H1 (cell line): ENCODE results near the gene TUBB4B. TPM values are rescaled to one million over a fixed set of nuclear protein-coding genes. Genes with fewer than 3 reads are reported as not detected.

ENCODE experiments used
- CTCF ChIA-PET: fragments of 300-600 bp; sonication (Branson Sonifier 250); formaldehyde crosslinking; loops from one replicate; lab custom pipeline; 2021; ENCODE audit not compliant: partially characterized antibody; lab: Charles Lee
- POLR2A ChIA-PET: fragments of 300-600 bp; sonication (Branson Sonifier 250); formaldehyde crosslinking; loops from one replicate; lab custom pipeline; 2021; ENCODE audit warnings: inconsistent platforms; ENCODE audit not compliant: partially characterized antibody; lab: Charles Lee
- DNase-seq, 2 experiments: peaks; one replicate each; pipeline versions ENCODE4 v3.0.0 to v3.0.0-alpha.2; 2010 to 2022; ENCODE audit warnings: low spot score in 2 of 2, low read depth in 1 of 2, mixed read lengths in 1 of 2
- FAIRE-seq: peaks from 2 replicates; lab custom pipeline; 2011; peaks lifted over from hg19 to GRCh38; lab: Jason Lieb, UNC
- H2AFZ ChIP-seq: 2 replicates; pipeline ENCODE4 v1.8.1; 2012; ENCODE audit warnings: low read length, inconsistent platforms
- H2AK5ac ChIP-seq: 2 replicates; pipeline ENCODE4 v1.6.1; 2013; ENCODE audit warnings: low read depth, low read length
- H2BK120ac ChIP-seq: replicated peaks from 2 replicates; pipeline ENCODE3; 2013; ENCODE audit warnings: low read depth, low read length, inconsistent platforms
- H2BK12ac ChIP-seq: 2 replicates; pipeline ENCODE4 v1.6.1; 2013; ENCODE audit warnings: low read depth, low read length
- H2BK15ac ChIP-seq: 2 replicates; pipeline ENCODE4 v1.6.1; 2013; ENCODE audit warnings: low read length
- H2BK20ac ChIP-seq: 2 replicates; pipeline ENCODE4 v1.6.1; 2013; ENCODE audit warnings: low read length
- H2BK5ac ChIP-seq: 2 replicates; pipeline ENCODE4 v1.6.1; 2013; ENCODE audit warnings: low read depth, low read length
- H3K14ac ChIP-seq: 2 replicates; pipeline ENCODE4 v1.6.1; 2013; ENCODE audit warnings: inconsistent platforms; ENCODE audit not compliant: insufficient read length
- H3K18ac ChIP-seq: 2 replicates; pipeline ENCODE4 v1.6.1; 2013; ENCODE audit warnings: low read length; ENCODE audit errors: extremely low read depth
- H3K23ac ChIP-seq: 2 replicates; pipeline ENCODE4 v1.6.1; 2013; ENCODE audit warnings: inconsistent platforms; ENCODE audit not compliant: insufficient read length
- H3K23me2 ChIP-seq: 2 replicates; pipeline ENCODE4 v1.6.1; 2013; ENCODE audit warnings: low read depth, low read length
- H3K27ac ChIP-seq: 2 replicates; pipeline ENCODE4 v1.6.1; 2011; ENCODE audit warnings: low read depth, low read length, inconsistent platforms
- H3K27me3 ChIP-seq, 4 experiments: replicated peaks in 1 of 4; 1 replicate in 1 of 4; 2 replicates in 3 of 4; pipeline versions ENCODE4 v1.6.1 to v1.8.1; 2011 to 2013; ENCODE audit warnings: low read length in 3 of 4, mild to moderate bottlenecking in 3 of 4, inconsistent platforms in 2 of 4, mixed read lengths in 2 of 4, moderate library complexity in 1 of 4; ENCODE audit not compliant: control insufficient read depth in 3 of 4, insufficient read depth in 3 of 4; ENCODE audit errors: extremely low read depth in 1 of 4
- H3K36me3 ChIP-seq, 4 experiments: 2 replicates each; pipeline versions ENCODE4 v1.6.1 to v1.8.1; 2011 to 2013; ENCODE audit warnings: mild to moderate bottlenecking in 4 of 4, low read length in 3 of 4, moderate library complexity in 2 of 4, control low read depth in 1 of 4, inconsistent platforms in 1 of 4; ENCODE audit not compliant: insufficient read depth in 4 of 4, control insufficient read depth in 2 of 4
- H3K4ac ChIP-seq: replicated peaks from 2 replicates; pipeline ENCODE3; 2013; ENCODE audit warnings: low read length, low read depth, mixed read lengths, inconsistent platforms; ENCODE audit not compliant: insufficient read length
- H3K4me1 ChIP-seq, 4 experiments: replicated peaks in 1 of 4; 1 replicate in 1 of 4; 2 replicates in 3 of 4; pipeline versions ENCODE4 v1.6.1 to v1.8.1; 2011 to 2013; ENCODE audit warnings: low read length in 3 of 4, inconsistent platforms in 2 of 4, mixed read lengths in 1 of 4; ENCODE audit not compliant: insufficient read depth in 4 of 4, control insufficient read depth in 3 of 4
- H3K4me2 ChIP-seq, 2 experiments: 2 replicates each; pipeline versions ENCODE4 v1.6.1 to v1.8.1; 2011 to 2013; ENCODE audit warnings: low read depth in 2 of 2, low read length in 2 of 2, control low read depth in 1 of 2, inconsistent platforms in 1 of 2, mild to moderate bottlenecking in 1 of 2; ENCODE audit not compliant: insufficient read depth in 1 of 2
- H3K4me3 ChIP-seq, 4 experiments: fragments of 200-600, 300-600 bp in 1 of 4; sonication (generic), shearing (Covaris generic), sonication (Bioruptor Twin) in 1 of 4; 2 replicates each; pipeline versions ENCODE4 v1.5.1 to v1.8.1; 2011 to 2016; ENCODE audit warnings: low read length in 4 of 4, low read depth in 3 of 4, control low read depth in 2 of 4, inconsistent platforms in 2 of 4, mild to moderate bottlenecking in 2 of 4, mixed read lengths in 1 of 4, moderate library complexity in 1 of 4; ENCODE audit not compliant: insufficient read depth in 2 of 4; ENCODE audit errors: extremely low read depth in 1 of 4
- H3K56ac ChIP-seq: replicated peaks from 2 replicates; pipeline ENCODE3; 2013; ENCODE audit warnings: low read depth, mild to moderate bottlenecking, mixed read lengths, low read length, inconsistent platforms; ENCODE audit not compliant: insufficient read length
- H3K79me1 ChIP-seq: 2 replicates; pipeline ENCODE4 v1.6.1; 2013; ENCODE audit warnings: low read depth, low read length, control low read depth
- H3K79me2 ChIP-seq, 2 experiments: 2 replicates each; pipeline versions ENCODE4 v1.6.1 to v1.8.1; 2012 to 2013; ENCODE audit warnings: low read length in 2 of 2, mild to moderate bottlenecking in 2 of 2, inconsistent platforms in 1 of 2; ENCODE audit not compliant: insufficient read depth in 2 of 2, control insufficient read depth in 1 of 2
- H3K9ac ChIP-seq, 4 experiments: replicated peaks in 1 of 4; 1 replicate in 1 of 4; 2 replicates in 3 of 4; pipeline versions ENCODE4 v1.6.1 to v1.8.1; 2011 to 2013; ENCODE audit warnings: low read depth in 3 of 4, low read length in 3 of 4, control low read depth in 2 of 4, mild to moderate bottlenecking in 2 of 4, moderate library complexity in 2 of 4, inconsistent platforms in 1 of 4; ENCODE audit errors: extremely low read depth in 1 of 4
- H3K9me3 ChIP-seq, 2 experiments: 2 replicates each; pipeline versions ENCODE4 v1.6.1 to v1.8.1; 2012 to 2013; ENCODE audit warnings: mild to moderate bottlenecking in 2 of 2, moderate library complexity in 2 of 2, control low read depth in 1 of 2, inconsistent platforms in 1 of 2, low read depth in 1 of 2, low read length in 1 of 2, mixed read lengths in 1 of 2; ENCODE audit not compliant: insufficient read depth in 2 of 2
- H4K20me1 ChIP-seq, 2 experiments: replicated peaks in 1 of 2; 2 replicates each; pipeline versions ENCODE3 to v1.8.1; 2011 to 2013; ENCODE audit warnings: inconsistent platforms in 2 of 2, low read length in 2 of 2, mild to moderate bottlenecking in 1 of 2; ENCODE audit not compliant: insufficient read depth in 2 of 2, control insufficient read depth in 1 of 2
- H4K5ac ChIP-seq: 2 replicates; pipeline ENCODE4 v1.6.1; 2013; ENCODE audit warnings: low read length, low read depth, mixed read lengths, inconsistent platforms; ENCODE audit not compliant: insufficient read length
- H4K8ac ChIP-seq: 2 replicates; pipeline ENCODE4 v1.8.0; 2013; ENCODE audit warnings: mild to moderate bottlenecking, moderate library complexity, low read length, inconsistent platforms; ENCODE audit not compliant: insufficient read depth; ENCODE audit errors: extremely low read depth
- H4K91ac ChIP-seq: replicated peaks from 2 replicates; pipeline ENCODE3; 2013; ENCODE audit warnings: low read length, mixed read lengths, inconsistent platforms; ENCODE audit not compliant: insufficient read length
- ASH2L ChIP-seq: fragments of 200-600, 300-600 bp; sonication (generic); IDR thresholded peaks from one replicate; pipeline ENCODE4 v1.7.1; 2017; ENCODE audit warnings: low read length
- ATF3 ChIP-seq: IDR thresholded peaks from 2 replicates; pipeline ENCODE4 v1.6.1; 2011; ENCODE audit warnings: low read depth, mild to moderate bottlenecking, low read length; ENCODE audit not compliant: insufficient read depth
- CEBPB ChIP-seq: IDR thresholded peaks from 2 replicates; pipeline ENCODE4 v1.6.1; 2012; ENCODE audit warnings: low read depth, low read length
- CTBP2 ChIP-seq: IDR thresholded peaks from 2 replicates; pipeline ENCODE4 v1.7.0; 2011; ENCODE audit warnings: borderline replicate concordance, mild to moderate bottlenecking, moderate library complexity, mixed read lengths, low read length; ENCODE audit not compliant: insufficient read depth, insufficient read length
- HDAC6 ChIP-seq: IDR thresholded peaks from one replicate; pipeline ENCODE4 v1.7.1; 2012; ENCODE audit warnings: low read depth, mild to moderate bottlenecking, inconsistent platforms, low read length, moderate library complexity
- JUND ChIP-seq: IDR thresholded peaks from 2 replicates; pipeline ENCODE4 v1.6.1; 2011; ENCODE audit warnings: mild to moderate bottlenecking, improper control_type of control experiment, low read length
- KDM5A ChIP-seq: fragments of 200-600 bp; IDR thresholded peaks from 2 replicates; pipeline ENCODE4 v1.7.1; 2012; ENCODE audit warnings: mild to moderate bottlenecking, low read length, inconsistent platforms, mixed read lengths
- POLR2A ChIP-seq, 2 experiments: IDR thresholded peaks; 1 replicate in 1 of 2; 2 replicates in 1 of 2; pipeline ENCODE4 v1.6.1; 2011; ENCODE audit warnings: low read depth in 2 of 2, low read length in 2 of 2, mild to moderate bottlenecking in 2 of 2; ENCODE audit errors: control extremely low read depth in 1 of 2
- RAD21 ChIP-seq, 2 experiments: IDR thresholded peaks in 1 of 2; conservative IDR thresholded peaks in 1 of 2; 2 replicates each; pipeline ENCODE4 v1.6.1; 2011; ENCODE audit warnings: low read depth in 2 of 2, low read length in 2 of 2, improper control_type of control experiment in 1 of 2, inconsistent platforms in 1 of 2, mild to moderate bottlenecking in 1 of 2, moderate library complexity in 1 of 2
- SRF ChIP-seq: IDR thresholded peaks from 2 replicates; pipeline ENCODE4 v1.6.1; 2011; ENCODE audit warnings: mild to moderate bottlenecking, low read depth, low read length, moderate library complexity
- TAF1 ChIP-seq: IDR thresholded peaks from 2 replicates; pipeline ENCODE4 v1.6.1; 2011; ENCODE audit warnings: mild to moderate bottlenecking, low read depth, low read length
- TAF7 ChIP-seq: optimal IDR thresholded peaks from 2 replicates; pipeline ENCODE3; 2011; ENCODE audit warnings: low read depth, mild to moderate bottlenecking, inconsistent platforms, low read length, moderate library complexity, borderline replicate concordance
- WGBS, 2 experiments: shearing (Covaris generic) in 1 of 2; methylation state at CpG; one replicate each; pipeline versions ENCODE4 v1.1.6 to v1.1.7; 2013 to 2015; ENCODE audit warnings: low lambda C conversion rate in 2 of 2, mixed read lengths in 2 of 2, inconsistent platforms in 1 of 2, low coverage in 1 of 2, missing lambda C conversion rate in 1 of 2; ENCODE audit not compliant: insufficient replicate concordance in 2 of 2, insufficient coverage in 1 of 2, insufficient read length in 1 of 2; ENCODE audit errors: extremely low coverage in 1 of 2, missing lambda C conversion rate in 1 of 2; 5-methylcytosine and 5-hydroxymethylcytosine counted together
- polyA plus RNA-seq, 7 experiments: library from polyadenylated mRNA; depleted of rRNA in 3 of 7; stranded (reverse) in 5 of 7; unstranded in 2 of 7; fragments of >200 nt in 5 of 7; fragments of 200-250 nt in 2 of 7; gene quantifications; 1 replicate in 5 of 7; 2 replicates in 1 of 7; 4 replicates in 1 of 7; pipeline versions ENCODE4 v1.2.1 to v1.2.3, GENCODE V29; 2011 to 2013; ENCODE audit warnings: missing spikeins in 2 of 7, mixed read lengths in 2 of 7
- total RNA-seq: library from RNA; stranded (reverse); fragmentation: NEBNext Ultra II Directional; extraction: Animal tissue kit (Norgen Biotek cat#: 25700); gene quantifications from 2 replicates; pipeline ENCODE4 v1.2.1, GENCODE V29; 2021

The TUBB4B gene
- total and polyA plus RNA-seq, 2 of the 8 experiments (the other 6 are each of a cell fraction or from before 2014, with no cell fraction given): 280 to 307 TPM

- no peak overlapping the region for H3K23ac ChIP-seq
- H2BK5ac ChIP-seq: peak overlapping the region; percentile 30; the same call in 1 of the 2 replicates
- peak overlapping the region; percentile 86 for H4K8ac ChIP-seq
- no peak overlapping the region for H3K4ac ChIP-seq
- no peak overlapping the region for H3K56ac ChIP-seq
- peaks cover 0 to 12% (median 8%) of the 10 kb centered on the region in 4 experiments; a peak in 6 of 7 replicates for H3K4me1 ChIP-seq
- no peak overlapping the region for H2AFZ ChIP-seq
- H3K9ac ChIP-seq: no peak overlapping the region
- no peak overlapping the region for H2BK20ac ChIP-seq
- peak; percentile 59 to 96 for DNase-seq
- no peak overlapping the region for H2BK15ac ChIP-seq
- ChIA-PET POLR2A (interaction anchor here (1.0 to 69.9 kb wide), 5 partner anchors 1 to 181 kb away, joined by 3 to 1462 read pairs (median 4); partner anchors contain the start of genes CYSRT1, NDOR1, NELFB and RNF208), CTCF (interaction anchor here (0.6 to 20.2 kb wide), 46 partner anchors 10 to 338 kb away, joined by 3 to 204 read pairs (median 5); partner anchors contain the start of genes ANAPC2, CYSRT1, LRRC26 and NELFB)
- H4K91ac ChIP-seq: no peak overlapping the region
- H2BK12ac ChIP-seq: no peak overlapping the region
- no peaks in the 10 kb centered on the region for H3K36me3 ChIP-seq
- H4K5ac ChIP-seq: peak overlapping the region; percentile 59
- no peak overlapping the region for H3K14ac ChIP-seq
- peaks cover 5% of the 10 kb centered on the region; the same call in 1 of the 2 replicates for H3K23me2 ChIP-seq
- H3K27ac ChIP-seq: no peak overlapping the region
- FAIRE-seq: no peak
- H2BK120ac ChIP-seq: no peak overlapping the region
- peaks cover 0 to 7% of the 10 kb centered on the region in 2 experiments; a peak in 1 of 4 replicates for H3K79me2 ChIP-seq
- no peak overlapping the region for H2AK5ac ChIP-seq
- peaks cover 6 to 8% of the 10 kb centered on the region in 2 experiments for H4K20me1 ChIP-seq
- no peaks in the 10 kb centered on the region for H3K79me1 ChIP-seq
- H3K18ac ChIP-seq: no peak overlapping the region
- H3K27me3 ChIP-seq: no peaks in the 10 kb centered on the region
- H3K4me2 ChIP-seq: peak overlapping the region in 1 of 2 experiments; percentile 66; a peak in 2 of 4 replicates
- H3K4me3 ChIP-seq: 0 out of 8 replicates have a peak overlapping the region, but pooled peaks of 1 of the 4 experiments have one; percentile 25
- H3K9me3 ChIP-seq: no peaks in the 10 kb centered on the region
- 31% methylated on average over 18 of the region's 31 CpGs; no CpG with 5 or more reads in 1 of the 2 experiments for WGBS, 2 experiments
- TF ChIP-seq POLR2A (IDR thresholded peaks at IDR 0.05; ENCODE audit: control extremely low read depth in 1 of 2, low read depth in 2 of 2, low read length in 2 of 2) (no peak), RAD21 (IDR thresholded peaks at IDR 0.05 in 1 of 2, conservative IDR thresholded peaks at IDR 0.05 in 1 of 2; ENCODE audit: low read depth in 2 of 2, low read length in 2 of 2) (peak; percentile 72 to 82), HDAC6 (no peak), JUND (no peak), ASH2L (no peak), ATF3 (no peak), TAF1 (no peak), CTBP2 (no peak), SRF (no peak), TAF7 (peak; percentile 85), KDM5A (no peak), CEBPB (no peak)
These were observed 4.7 kb upstream of the TUBB4B start for GRCh38 chr9:137236238-137236935.
